Activated CD4-positive, alpha-beta T cell treated with anti-CD3 and anti-CD28 coated beads, Interleukin-2, amount 50 U/mL, for 24 hours (primary cell): ENCODE data around the gene SCD5.

Experiments used
- DNase-seq, 2 donors: peaks; one replicate each; pipeline ENCODE4 v3.0.0-alpha.2; 2020; ENCODE audit warnings: low read depth in 1 of 2, low spot score in 1 of 2

Gene SCD5

GRCh38 chr4:82601242-82602015 is 197.2 kb downstream of the SCD5 start:
- DNase-seq = no peak

DNA sequence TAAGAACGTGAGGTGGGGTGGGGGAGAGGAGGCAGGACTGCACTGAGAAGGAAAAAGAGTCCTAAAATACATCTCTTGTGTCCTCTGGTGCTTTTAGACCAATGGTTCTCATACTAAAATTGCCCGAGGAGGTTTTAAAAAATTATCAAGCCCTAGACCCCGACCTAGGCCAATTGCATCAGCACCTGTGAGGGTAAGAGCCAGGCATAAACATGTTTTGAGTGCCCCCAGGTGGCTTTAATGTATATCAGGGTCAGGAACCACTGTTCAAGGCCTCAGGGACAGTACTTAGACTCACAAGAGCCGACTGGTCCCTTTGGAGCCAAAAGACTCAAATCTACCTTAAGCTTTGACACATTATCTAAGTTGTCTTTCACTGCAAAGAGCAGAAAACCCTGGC is 199.3 kb downstream of the SCD5 start:
- DNase-seq = no peak

- DNase-seq = no peak
Observed at GRCh38 chr4:82594456-82594855, 204.1 kb downstream of the SCD5 start.

DNA sequence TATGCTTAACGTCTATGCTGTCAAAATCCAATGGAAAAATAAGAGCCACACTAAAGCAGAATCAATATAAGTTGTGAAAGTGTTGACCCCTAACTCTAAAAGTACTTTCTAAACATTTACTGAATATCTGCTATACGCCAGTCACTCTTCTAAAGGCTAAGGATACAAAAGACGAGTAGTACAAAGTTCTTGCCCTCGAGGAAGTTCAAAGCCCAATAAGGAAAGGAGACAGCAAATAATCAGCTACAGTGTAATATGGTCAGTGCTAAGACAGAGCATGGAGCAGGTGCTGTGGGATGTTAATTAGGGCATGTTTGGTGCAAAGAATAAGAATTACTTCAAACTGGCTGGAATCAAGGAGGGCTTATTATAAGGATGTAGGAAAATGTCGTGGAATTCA is 205.2 kb downstream of the SCD5 start:
- DNase-seq = no peak

GRCh38 chr4:82592639-82593038 is 206.0 kb downstream of the SCD5 start:
- DNase-seq = no peak

- no peak for DNase-seq
Observed at GRCh38 chr4:82591592-82591991, 207.0 kb downstream of the SCD5 start.

DNA sequence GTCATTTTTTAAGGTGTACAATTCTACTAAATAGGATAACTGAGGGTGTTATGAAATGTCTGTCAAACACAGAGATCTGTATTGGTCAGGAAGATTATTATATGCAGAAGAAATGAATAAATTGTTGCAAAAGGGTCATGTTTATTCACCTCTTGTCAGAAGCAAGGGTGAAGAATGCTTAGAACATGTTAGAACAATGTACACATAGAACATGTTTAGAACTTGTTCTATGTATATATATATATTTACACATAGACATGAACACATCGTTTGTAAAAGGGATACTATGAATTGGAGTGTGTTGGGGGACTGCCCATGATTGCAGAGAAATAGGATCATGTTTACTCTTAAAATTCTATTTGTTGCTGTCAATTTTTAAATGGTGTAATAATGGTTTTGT is 208.8 kb downstream of the SCD5 start:
- DNase-seq = no peak

DNA sequence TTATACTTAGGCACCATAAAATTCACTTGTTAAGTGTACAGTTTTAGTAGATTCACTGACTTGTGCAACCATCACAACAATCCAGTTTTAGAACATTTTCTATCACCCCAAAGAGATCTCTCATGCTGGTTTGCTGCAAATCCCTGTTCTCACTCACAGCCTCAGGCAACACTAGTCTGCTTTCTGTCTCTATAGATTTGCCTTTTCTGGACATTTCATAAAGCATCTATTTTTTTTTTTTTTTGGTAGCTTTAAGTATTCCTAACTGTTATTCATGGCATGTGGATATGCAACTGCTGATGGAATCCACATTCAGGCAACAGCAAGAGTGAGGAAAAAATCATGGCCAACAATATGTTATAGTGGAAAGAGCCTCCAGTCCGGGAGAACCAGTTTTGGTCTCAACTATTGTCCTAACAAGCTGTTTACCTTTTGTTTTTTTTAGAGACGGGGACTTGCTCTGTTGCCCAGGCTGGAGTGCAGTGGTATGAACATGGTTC is 209.8 kb downstream of the SCD5 start:
- no peak for DNase-seq

DNA sequence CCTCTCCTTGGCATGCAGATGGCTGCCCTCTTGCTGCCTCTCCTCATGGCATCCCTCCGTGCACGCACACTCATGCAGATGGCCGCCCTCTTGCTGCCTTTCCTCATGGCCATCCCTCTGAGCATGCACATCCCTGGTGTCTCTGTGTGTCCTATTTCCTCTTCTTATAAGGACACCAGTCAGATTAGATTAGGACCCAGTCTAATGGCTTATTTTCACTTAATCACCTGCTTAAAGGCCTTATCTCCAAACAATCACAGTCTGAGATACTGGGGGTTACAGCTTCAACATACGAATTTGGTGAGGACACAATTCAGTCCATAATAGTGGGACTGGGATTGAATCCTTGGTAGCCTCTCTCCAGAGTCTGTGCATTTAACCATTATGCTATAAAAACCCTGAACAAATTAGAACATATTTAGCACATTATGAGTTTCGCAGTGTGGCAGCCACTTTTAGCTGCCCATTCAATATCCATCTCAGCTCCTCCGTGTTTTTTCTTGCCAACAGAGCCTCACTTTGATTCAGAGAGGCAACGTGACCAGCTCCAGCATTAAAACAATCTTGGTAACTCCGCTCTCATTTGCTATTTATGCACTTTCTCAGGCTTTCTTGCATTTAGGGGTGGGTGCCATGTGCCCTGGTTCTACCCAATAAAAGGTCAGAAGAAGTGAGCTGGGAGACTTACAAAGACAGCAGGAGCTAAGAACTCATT is 210.6 kb downstream of the SCD5 start:
- DNase-seq = no peak

DNA sequence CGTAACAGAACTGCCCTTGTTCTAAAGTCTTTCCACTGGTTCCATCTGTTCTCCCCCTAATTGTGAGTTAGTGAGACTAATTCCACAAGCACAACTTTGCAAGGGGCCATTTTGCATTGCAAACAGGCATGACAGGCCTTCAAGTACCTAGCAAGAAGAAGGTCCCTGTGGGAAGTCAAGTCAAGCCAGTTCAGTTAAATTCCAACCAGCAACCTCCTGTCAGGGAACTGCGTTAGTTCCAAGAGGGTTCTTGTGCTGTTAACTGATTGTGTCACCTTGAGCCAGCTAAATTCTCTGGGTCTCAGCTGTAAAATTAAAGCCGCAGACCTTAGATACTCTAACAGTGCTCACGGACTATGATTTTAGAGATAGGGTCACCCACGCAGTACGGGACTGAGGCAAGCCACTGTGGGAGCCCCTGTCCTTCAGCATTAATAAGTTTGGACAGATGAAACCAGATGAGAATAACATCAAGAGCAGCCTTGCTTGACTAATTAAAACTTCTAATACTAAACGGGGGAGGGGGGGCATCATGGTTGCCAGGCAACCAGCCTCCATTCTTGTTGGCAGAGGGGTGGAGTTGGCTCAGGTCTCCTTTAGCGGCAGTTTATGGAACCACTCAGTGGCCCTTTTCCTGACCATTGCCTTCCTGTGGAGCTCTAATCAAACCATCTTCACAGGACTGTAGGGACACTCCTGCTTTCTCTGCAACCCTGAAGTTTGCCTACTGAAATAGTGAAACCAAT is 212.7 kb downstream of the SCD5 start:
- DNase-seq = no peak

- no peak for DNase-seq
Observed at GRCh38 chr4:82584931-82585330, 213.7 kb downstream of the SCD5 start.

DNA sequence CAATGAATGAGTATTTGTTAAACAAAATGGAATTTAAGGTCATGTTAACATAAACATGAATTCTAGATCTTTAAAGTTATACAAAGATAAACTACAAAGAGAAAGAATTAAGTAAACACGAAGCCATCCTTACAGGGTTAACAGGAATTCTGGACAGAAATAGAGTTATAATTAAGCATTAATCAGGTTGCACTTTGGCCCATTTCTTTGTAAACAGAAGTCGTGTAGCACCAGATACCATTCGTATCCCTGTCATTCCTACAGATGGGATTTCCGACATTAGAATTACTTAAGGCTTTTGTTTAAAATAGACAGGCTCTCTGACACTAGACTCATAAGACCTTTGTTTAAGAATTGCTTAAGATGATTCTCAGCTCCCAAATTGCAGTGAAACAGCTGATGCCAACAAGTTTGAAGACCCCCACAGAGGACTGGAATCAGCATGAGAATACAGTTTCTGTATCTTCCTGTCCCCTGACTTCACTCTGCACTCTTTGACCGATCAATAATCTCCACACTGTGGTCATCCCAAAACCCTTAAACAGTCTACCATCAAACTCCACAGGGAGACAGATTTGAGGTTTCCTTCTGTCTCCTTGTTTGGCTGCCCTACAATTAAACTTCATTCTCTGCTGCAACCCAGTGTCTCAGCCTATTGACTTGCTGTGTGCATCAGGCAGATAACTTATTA is 214.6 kb downstream of the SCD5 start:
- DNase-seq = no peak

GRCh38 chr4:82579932-82580331 is 218.7 kb downstream of the SCD5 start:
- DNase-seq = no peak
